CD14-positive monocyte (primary cell): ENCODE measurements around the gene UVRAG. TPM values are rescaled to one million over a fixed set of nuclear protein-coding genes. Genes with fewer than 3 reads are reported as not detected.
A peak's percentile ranks its signal among the peaks of the same experiment; 100 is the strongest.

Experiments used
- DNase-seq, 3 donors: peaks; one replicate each; pipeline ENCODE4 v3.0.0-alpha.2; 2011 to 2022
- H2AFZ ChIP-seq: 2 replicates; pipeline ENCODE4 v1.6.0; 2012; ENCODE audit warnings: mild to moderate bottlenecking, low read depth, low read length, inconsistent platforms; ENCODE audit not compliant: insufficient read depth, poor library complexity, severe bottlenecking
- H3K27ac ChIP-seq, 2 donors: 1 replicate in 1 of 2; 2 replicates in 1 of 2; pipeline ENCODE4 v1.5.1; 2012 to 2013; ENCODE audit warnings: low read length in 2 of 2, control low read depth in 1 of 2, inconsistent platforms in 1 of 2, low read depth in 1 of 2, mild to moderate bottlenecking in 1 of 2
- H3K27me3 ChIP-seq, 2 donors: one replicate each; pipeline versions ENCODE4 v1.6.0 to v1.6.1; 2011 to 2013; ENCODE audit warnings: low read length in 2 of 2; ENCODE audit not compliant: control insufficient read depth in 2 of 2, insufficient read depth in 2 of 2
- H3K36me3 ChIP-seq, 2 donors: replicated peaks in 1 of 2; 1 replicate in 1 of 2; 2 replicates in 1 of 2; pipeline versions ENCODE4 v1.5.1 to v1.6.1; 2012 to 2013; ENCODE audit warnings: low read length in 2 of 2, control low read depth in 1 of 2, inconsistent platforms in 1 of 2, mild to moderate bottlenecking in 1 of 2; ENCODE audit not compliant: insufficient read depth in 2 of 2, control insufficient read depth in 1 of 2
- H3K4me1 ChIP-seq, 2 donors: 1 replicate in 1 of 2; 2 replicates in 1 of 2; pipeline versions ENCODE4 v1.5.1 to v1.6.1; 2012 to 2013; ENCODE audit warnings: low read length in 2 of 2, control low read depth in 1 of 2, inconsistent platforms in 1 of 2, mild to moderate bottlenecking in 1 of 2, moderate library complexity in 1 of 2; ENCODE audit not compliant: insufficient read depth in 2 of 2, control insufficient read depth in 1 of 2
- H3K4me2 ChIP-seq: replicated peaks from 2 replicates; pipeline ENCODE3; 2012; ENCODE audit warnings: low read length, moderate library complexity, mild to moderate bottlenecking; ENCODE audit not compliant: poor library complexity, severe bottlenecking; ENCODE audit errors: extremely low read depth
- H3K4me3 ChIP-seq, 3 experiments: fragments of 200-600 bp in 1 of 3; sonication (generic) in 1 of 3; replicated peaks in 1 of 3; 1 replicate in 2 of 3; 2 replicates in 1 of 3; pipeline ENCODE4 v1.5.1; 2011 to 2013; ENCODE audit warnings: low read length in 3 of 3, mild to moderate bottlenecking in 3 of 3, control low read depth in 2 of 3, low read depth in 2 of 3, inconsistent platforms in 1 of 3, moderate library complexity in 1 of 3
- H3K79me2 ChIP-seq: 2 replicates; pipeline ENCODE4 v1.6.0; 2012; ENCODE audit warnings: mild to moderate bottlenecking, control low read depth, inconsistent platforms, low read length, moderate library complexity; ENCODE audit not compliant: insufficient read depth
- H3K9ac ChIP-seq: 2 replicates; pipeline ENCODE4 v1.6.0; 2017; ENCODE audit warnings: low read length, mild to moderate bottlenecking; ENCODE audit not compliant: insufficient read depth, poor library complexity, severe bottlenecking
- H3K9me3 ChIP-seq, 2 donors: replicated peaks in 1 of 2; 1 replicate in 1 of 2; 2 replicates in 1 of 2; pipeline versions ENCODE4 v1.5.1 to v1.6.1; 2012 to 2013; ENCODE audit warnings: low read length in 2 of 2, control low read depth in 1 of 2; ENCODE audit not compliant: control insufficient read depth in 1 of 2, insufficient read depth in 1 of 2
- H4K20me1 ChIP-seq: 2 replicates; pipeline ENCODE4 v1.6.0; 2012; ENCODE audit warnings: mild to moderate bottlenecking, low read length, control low read depth, moderate library complexity; ENCODE audit not compliant: insufficient read depth
- H3K27ac Mint-ChIP-seq, 7 donors: one replicate each; pipeline ENCODE4 v1.8.0; 2020; ENCODE audit warnings: mild to moderate bottlenecking in 7 of 7, mixed read lengths in 7 of 7, moderate library complexity in 6 of 7, inconsistent platforms in 2 of 7
- H3K27me3 Mint-ChIP-seq, 3 donors: one replicate each; pipeline ENCODE4 v1.8.0; 2021 to 2022; ENCODE audit warnings: low read depth in 3 of 3, mild to moderate bottlenecking in 3 of 3, mixed read lengths in 3 of 3, moderate library complexity in 3 of 3, inconsistent platforms in 1 of 3
- H3K36me3 Mint-ChIP-seq, 2 donors: one replicate each; pipeline ENCODE4 v1.8.0; 2020; ENCODE audit warnings: mixed read lengths in 2 of 2, inconsistent platforms in 1 of 2, mild to moderate bottlenecking in 1 of 2
- H3K4me1 Mint-ChIP-seq: one replicate; pipeline ENCODE4 v1.8.0; 2020; ENCODE audit warnings: mild to moderate bottlenecking, mixed read lengths
- H3K4me3 Mint-ChIP-seq, 2 donors: one replicate each; pipeline ENCODE4 v1.8.0; 2020; ENCODE audit warnings: mild to moderate bottlenecking in 2 of 2, mixed read lengths in 2 of 2, moderate library complexity in 1 of 2
- H3K9me3 Mint-ChIP-seq, 7 donors: one replicate each; pipeline ENCODE4 v1.8.0; 2020 to 2022; ENCODE audit warnings: mixed read lengths in 7 of 7, mild to moderate bottlenecking in 6 of 7, moderate library complexity in 6 of 7, inconsistent platforms in 2 of 7
- WGBS: methylation state at CpG from one replicate; pipeline ENCODE4 v1.1.5; 2013; ENCODE audit warnings: missing lambda C conversion rate; ENCODE audit not compliant: insufficient coverage; 5-methylcytosine and 5-hydroxymethylcytosine counted together
- intact Hi-C, 2 donors: fragments of 100-400 bp; cut with micrococcal nuclease; formaldehyde crosslinking; loops; one replicate each; pipeline versions ENCODE4 v1.15.0 to v1.15.1; 2023
- polyA plus RNA-seq, 3 donors: library from polyadenylated mRNA; depleted of rRNA in 1 of 3; unstranded in 2 of 3; stranded (reverse) in 1 of 3; fragments of 300-500 nt in 2 of 3; fragments of >200 nt in 1 of 3; fragmentation: Illumina TruSeq in 2 of 3; gene quantifications; 1 replicate in 2 of 3; 2 replicates in 1 of 3; pipeline ENCODE4 v1.2.3, GENCODE V29; 2012 to 2021
- TF ChIP-seq, protein P1 (sequence below): fragments of 200-600 bp; IDR thresholded peaks from one replicate; pipeline ENCODE4 v1.8.0; 2022; ENCODE audit warnings: antibody characterized with exemption, mild to moderate bottlenecking

Gene UVRAG
- polyA plus RNA-seq, 3 donors: 13.7 to 20.5 (median 20.0) TPM

DNA sequence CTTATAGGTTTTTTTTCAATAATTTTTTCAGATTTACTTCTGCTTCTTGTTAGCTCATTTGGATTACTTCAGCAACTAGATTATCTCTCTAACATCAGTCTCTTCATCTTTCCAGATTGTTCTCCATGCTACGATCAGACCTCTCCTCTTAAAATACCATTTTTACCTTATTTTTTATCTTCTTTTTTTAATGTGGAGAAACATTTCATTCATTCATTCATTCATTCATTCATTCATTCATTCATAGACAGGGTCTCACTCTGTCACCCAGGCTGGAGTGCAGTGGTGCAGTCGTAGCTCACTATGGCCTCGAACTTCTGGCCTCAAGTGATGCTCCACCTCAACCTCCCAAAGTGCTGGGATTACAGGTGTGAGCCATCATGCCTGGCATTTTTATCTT, 189.4 kb downstream of the UVRAG start:
- Histone ChIP-seq H2AFZ (no peak overlapping the region), H3K27me3 (no peaks in the 10 kb centered on the region), H3K4me1 (no peaks in the 10 kb centered on the region), H3K4me2 (no peak overlapping the region), H3K36me3 (peaks cover 57 to 68% of the 10 kb centered on the region in 2 donors), H3K9me3 (no peaks in the 10 kb centered on the region), H3K4me3 (no peak overlapping the region), H3K79me2 (no peaks in the 10 kb centered on the region), H3K27ac (no peak overlapping the region), H3K9ac (no peak overlapping the region), H4K20me1 (peaks cover 18% of the 10 kb centered on the region)
- Mint-ChIP-seq H3K9me3 (peaks cover 0 to 3% (median 0%) of the 10 kb centered on the region in 7 donors), H3K27me3 (no peaks in the 10 kb centered on the region), H3K36me3 (peaks cover 49 to 53% of the 10 kb centered on the region in 2 donors), H3K4me3 (no peak overlapping the region), H3K4me1 (no peaks in the 10 kb centered on the region), H3K27ac (peak overlapping the region in 1 of 7 donors; percentile 65)
- intact Hi-C loops: no loop called here
- no peak for DNase-seq
- WGBS: no CpG with 5 or more reads among the region's 3 CpGs
- TF ChIP-seq, protein P1, sequence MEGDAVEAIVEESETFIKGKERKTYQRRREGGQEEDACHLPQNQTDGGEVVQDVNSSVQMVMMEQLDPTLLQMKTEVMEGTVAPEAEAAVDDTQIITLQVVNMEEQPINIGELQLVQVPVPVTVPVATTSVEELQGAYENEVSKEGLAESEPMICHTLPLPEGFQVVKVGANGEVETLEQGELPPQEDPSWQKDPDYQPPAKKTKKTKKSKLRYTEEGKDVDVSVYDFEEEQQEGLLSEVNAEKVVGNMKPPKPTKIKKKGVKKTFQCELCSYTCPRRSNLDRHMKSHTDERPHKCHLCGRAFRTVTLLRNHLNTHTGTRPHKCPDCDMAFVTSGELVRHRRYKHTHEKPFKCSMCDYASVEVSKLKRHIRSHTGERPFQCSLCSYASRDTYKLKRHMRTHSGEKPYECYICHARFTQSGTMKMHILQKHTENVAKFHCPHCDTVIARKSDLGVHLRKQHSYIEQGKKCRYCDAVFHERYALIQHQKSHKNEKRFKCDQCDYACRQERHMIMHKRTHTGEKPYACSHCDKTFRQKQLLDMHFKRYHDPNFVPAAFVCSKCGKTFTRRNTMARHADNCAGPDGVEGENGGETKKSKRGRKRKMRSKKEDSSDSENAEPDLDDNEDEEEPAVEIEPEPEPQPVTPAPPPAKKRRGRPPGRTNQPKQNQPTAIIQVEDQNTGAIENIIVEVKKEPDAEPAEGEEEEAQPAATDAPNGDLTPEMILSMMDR: no peak

DNA sequence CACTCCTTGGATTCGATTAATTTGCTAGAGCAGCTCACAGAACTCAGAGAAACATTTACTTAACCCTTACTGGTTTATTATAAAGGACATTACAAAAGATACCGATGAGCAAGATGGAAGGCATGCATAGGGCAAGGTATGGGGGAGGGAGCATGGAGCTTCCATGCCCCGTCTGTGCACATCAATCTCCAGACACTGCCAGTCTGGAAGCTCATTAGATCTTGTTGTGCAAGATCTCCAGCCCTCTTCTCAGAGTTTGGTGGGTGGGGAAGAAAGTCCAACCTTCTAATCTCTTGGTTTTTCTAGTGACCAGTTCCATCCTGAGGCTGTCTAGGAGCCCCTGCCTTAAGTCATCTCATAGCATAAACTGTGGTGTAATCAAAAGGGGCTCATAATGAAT, 190.7 kb downstream of the UVRAG start:
- WGBS: no CpG with 5 or more reads among the region's 3 CpGs
- Mint-ChIP-seq H3K4me3 (no peak overlapping the region), H3K27me3 (no peaks in the 10 kb centered on the region), H3K4me1 (no peaks in the 10 kb centered on the region), H3K36me3 (peaks cover 57 to 60% of the 10 kb centered on the region in 2 donors), H3K9me3 (no peaks in the 10 kb centered on the region), H3K27ac (no peak overlapping the region)
- Histone ChIP-seq H3K4me3 (no peak overlapping the region), H3K4me1 (no peaks in the 10 kb centered on the region), H3K4me2 (no peak overlapping the region), H3K27me3 (no peaks in the 10 kb centered on the region), H3K79me2 (no peaks in the 10 kb centered on the region), H3K36me3 (peaks cover 70 to 82% of the 10 kb centered on the region in 2 donors), H4K20me1 (peaks cover 21% of the 10 kb centered on the region), H3K9ac (no peak overlapping the region), H2AFZ (no peak overlapping the region), H3K9me3 (no peaks in the 10 kb centered on the region), H3K27ac (no peak overlapping the region)
- intact Hi-C loops: no loop called here
- DNase-seq: no peak
- TF ChIP-seq, protein P1: no peak
